ENCODE data around the gene BCL2A1.
"Not testable (repeated sequence)": the region's sequence is repeated elsewhere in the genome, so short reads cannot be mapped to it uniquely, and the experiment has no call there.

BCL2A1 gene

DNA sequence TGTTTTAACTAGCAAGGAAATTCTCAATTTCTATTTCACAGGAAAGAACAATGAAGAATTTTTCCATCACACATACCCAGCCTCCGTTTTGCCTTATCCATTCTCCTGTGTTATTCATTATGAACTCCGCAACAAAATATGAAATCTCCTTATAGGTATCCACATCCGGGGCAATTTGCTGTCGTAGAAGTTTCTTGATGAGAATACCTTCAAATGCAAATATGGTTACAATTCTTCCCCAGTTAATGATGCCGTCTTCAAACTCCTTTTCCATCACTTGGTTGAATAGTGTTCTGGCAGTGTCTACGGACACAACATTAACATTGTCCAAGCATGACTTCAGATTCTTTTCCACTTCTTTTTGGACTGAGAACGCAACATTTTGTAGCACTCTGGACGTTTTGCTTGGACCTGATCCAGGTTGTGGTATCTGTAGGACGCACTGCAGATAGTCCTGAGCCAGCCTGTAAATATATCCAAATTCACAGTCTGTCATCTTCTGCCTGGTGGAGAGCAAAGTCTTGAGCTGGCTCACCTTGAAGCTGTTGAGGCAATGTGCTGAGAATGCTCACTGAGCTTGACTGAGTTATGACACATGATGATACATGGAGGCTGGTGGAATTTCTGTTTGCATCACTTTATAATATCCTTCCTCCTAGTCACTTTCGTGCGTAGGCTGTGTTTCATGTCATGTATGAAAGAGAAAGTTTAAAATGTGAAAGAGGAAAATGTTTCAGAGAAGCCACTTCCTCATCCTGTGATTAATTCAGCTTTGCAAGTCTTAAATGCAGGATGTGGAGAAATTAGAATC, at the start of gene BCL2A1:
TSS of gene BCL2A1 (minus strand) at position 573 of the 811 bp plus-strand sequence. CDS start at position 496, 77 bp downstream.
- Histone ChIP-seq H3K4me3 (ENCODE audit: low read length) (peak within 1 kb of the TSS; percentile 80), H3K9me3 (ENCODE audit: insufficient read depth, low read length) (no peaks in the 10 kb centered on the region), H4K20me1 (ENCODE audit: insufficient read depth, low read length) (peaks cover 9% of the 10 kb centered on the region), H3K79me2 (ENCODE audit: low read length) (peaks cover 69% of the 10 kb centered on the region), H2AFZ (ENCODE audit: low read depth, low read length) (no peak within 1 kb of the TSS), H3K27me3 (ENCODE audit: low read depth, low read length) (no peaks in the 10 kb centered on the region), H3K9ac (ENCODE audit: low read length) (peak within 1 kb of the TSS; percentile 96), H3K36me3 (replicated peaks; ENCODE audit: low read depth, low read length) (peaks cover 21% of the 10 kb centered on the region), H3K4me2 (ENCODE audit: low read length) (peak within 1 kb of the TSS; percentile 86), H3K4me1 (ENCODE audit: low read length) (peaks cover 36% of the 10 kb centered on the region), H3K27ac (ENCODE audit: low read length) (peak within 1 kb of the TSS; percentile 93)
- no peak for TF ChIP-seq EZH2phosphoT487 (IDR thresholded peaks at IDR 0.05; ENCODE audit: low read depth)
- TF ChIP-seq, protein P1, sequence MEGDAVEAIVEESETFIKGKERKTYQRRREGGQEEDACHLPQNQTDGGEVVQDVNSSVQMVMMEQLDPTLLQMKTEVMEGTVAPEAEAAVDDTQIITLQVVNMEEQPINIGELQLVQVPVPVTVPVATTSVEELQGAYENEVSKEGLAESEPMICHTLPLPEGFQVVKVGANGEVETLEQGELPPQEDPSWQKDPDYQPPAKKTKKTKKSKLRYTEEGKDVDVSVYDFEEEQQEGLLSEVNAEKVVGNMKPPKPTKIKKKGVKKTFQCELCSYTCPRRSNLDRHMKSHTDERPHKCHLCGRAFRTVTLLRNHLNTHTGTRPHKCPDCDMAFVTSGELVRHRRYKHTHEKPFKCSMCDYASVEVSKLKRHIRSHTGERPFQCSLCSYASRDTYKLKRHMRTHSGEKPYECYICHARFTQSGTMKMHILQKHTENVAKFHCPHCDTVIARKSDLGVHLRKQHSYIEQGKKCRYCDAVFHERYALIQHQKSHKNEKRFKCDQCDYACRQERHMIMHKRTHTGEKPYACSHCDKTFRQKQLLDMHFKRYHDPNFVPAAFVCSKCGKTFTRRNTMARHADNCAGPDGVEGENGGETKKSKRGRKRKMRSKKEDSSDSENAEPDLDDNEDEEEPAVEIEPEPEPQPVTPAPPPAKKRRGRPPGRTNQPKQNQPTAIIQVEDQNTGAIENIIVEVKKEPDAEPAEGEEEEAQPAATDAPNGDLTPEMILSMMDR (IDR thresholded peaks at IDR 0.05; ENCODE audit: low read depth, low read length) = no peak

DNA sequence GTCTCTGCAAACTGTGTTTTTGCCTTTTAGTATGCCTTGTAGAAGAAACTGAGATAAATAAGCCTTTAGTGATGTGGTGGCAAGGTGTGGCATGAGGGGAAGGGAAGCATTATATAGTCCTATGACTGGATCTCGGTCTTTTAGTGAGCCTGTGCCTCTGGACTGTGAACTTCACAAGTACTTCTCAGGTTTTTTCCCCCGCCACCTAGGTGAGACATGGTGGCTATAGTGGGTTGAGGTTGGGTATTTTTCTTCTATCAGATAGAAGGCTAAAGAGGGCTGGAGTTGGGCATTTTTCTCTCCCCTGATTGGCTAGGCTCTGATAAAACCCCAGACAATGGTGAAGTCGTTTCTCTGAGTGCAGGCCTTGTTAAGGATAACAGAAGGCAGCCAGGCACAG, 49.7 kb upstream of the BCL2A1 start:
- TF ChIP-seq EZH2phosphoT487 (IDR thresholded peaks at IDR 0.05; ENCODE audit: low read depth) = no peak
- TF ChIP-seq, protein P1 (IDR thresholded peaks at IDR 0.05; ENCODE audit: low read depth, low read length) = no peak
- Histone ChIP-seq H3K9me3 (ENCODE audit: insufficient read depth, low read length) (no peaks in the 10 kb centered on the region), H4K20me1 (ENCODE audit: insufficient read depth, low read length) (no peaks in the 10 kb centered on the region), H3K79me2 (ENCODE audit: low read length) (no peaks in the 10 kb centered on the region; the same call in 1 of the 2 replicates), H3K27ac (ENCODE audit: low read length) (no peak overlapping the region), H2AFZ (ENCODE audit: low read depth, low read length) (no peak overlapping the region), H3K9ac (ENCODE audit: low read length) (no peak overlapping the region), H3K36me3 (replicated peaks; ENCODE audit: low read depth, low read length) (peaks cover 3% of the 10 kb centered on the region), H3K4me3 (ENCODE audit: low read length) (no peak overlapping the region), H3K4me1 (ENCODE audit: low read length) (peaks cover 45% of the 10 kb centered on the region), H3K4me2 (ENCODE audit: low read length) (no peak overlapping the region), H3K27me3 (ENCODE audit: low read depth, low read length) (0 out of 2 replicates have a peak, but pooled peaks cover 3% of the 10 kb centered on the region)

DNA sequence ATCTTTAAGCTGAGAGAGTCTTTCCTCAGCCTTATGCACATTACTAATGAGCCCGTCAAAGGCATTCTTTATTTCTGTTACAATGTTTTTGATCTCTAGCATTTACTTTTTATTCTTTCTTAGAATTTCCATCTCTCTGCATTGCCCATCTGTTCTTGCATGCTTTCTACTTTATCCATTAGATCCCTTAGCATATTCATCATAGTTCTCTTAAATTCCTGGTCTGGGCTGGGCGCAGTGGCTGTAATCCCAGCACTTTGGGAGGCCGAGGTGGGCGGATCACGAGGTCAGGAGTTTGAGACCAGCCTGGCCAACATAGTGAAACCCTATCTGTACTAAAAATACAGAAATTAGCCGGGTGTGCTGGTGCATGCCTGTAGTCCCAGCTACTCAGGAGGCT, 49.2 kb upstream of the BCL2A1 start:
- H4K20me1 ChIP-seq (ENCODE audit: insufficient read depth, low read length); H3K9me3 ChIP-seq (ENCODE audit: insufficient read depth, low read length); H3K27me3 ChIP-seq (ENCODE audit: low read depth, low read length); H3K79me2 ChIP-seq (ENCODE audit: low read length); H3K9ac ChIP-seq (ENCODE audit: low read length); H3K36me3 ChIP-seq (replicated peaks; ENCODE audit: low read depth, low read length); H3K4me3 ChIP-seq (ENCODE audit: low read length); H2AFZ ChIP-seq (ENCODE audit: low read depth, low read length); H3K27ac ChIP-seq (ENCODE audit: low read length): not testable (repeated sequence)
- H3K4me1 ChIP-seq (ENCODE audit: low read length) = peaks cover 45% of the 10 kb centered on the region
- peak overlapping the region; percentile 73 for H3K4me2 ChIP-seq (ENCODE audit: low read length)

DNA sequence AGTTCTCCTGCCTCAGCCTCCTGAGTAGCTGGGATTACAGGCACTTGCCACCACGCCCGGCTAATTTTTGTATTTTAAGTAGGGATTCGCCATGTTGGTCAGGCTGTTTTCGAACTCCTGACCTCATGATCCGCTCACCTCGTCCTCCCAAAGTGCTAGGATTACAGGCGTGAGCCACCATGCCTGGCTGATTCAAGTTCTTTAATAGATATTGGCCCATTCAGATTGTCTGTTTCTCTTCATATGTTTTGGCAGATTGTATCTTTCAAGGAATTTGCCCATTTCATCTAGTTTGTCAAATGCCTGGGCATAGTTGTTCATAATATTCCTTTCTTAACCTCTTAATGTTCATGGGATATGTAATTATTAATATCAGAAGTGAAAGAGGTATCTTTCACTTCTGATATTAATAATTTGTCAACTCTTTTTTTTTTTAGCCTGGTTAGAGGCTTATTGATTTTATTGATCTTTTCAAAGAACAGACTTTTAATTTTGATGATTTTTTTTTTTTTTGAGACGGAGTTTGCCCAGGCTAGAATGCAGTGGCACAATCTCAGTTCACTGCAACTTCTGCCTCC, 48.3 kb upstream of the BCL2A1 start:
- H3K27me3 ChIP-seq (ENCODE audit: low read depth, low read length) = 0 out of 2 replicates have a peak, but pooled peaks cover 3% of the 10 kb centered on the region
- H3K79me2 ChIP-seq (ENCODE audit: low read length) = no peaks in the 10 kb centered on the region; the same call in 1 of the 2 replicates
- peaks cover 3% of the 10 kb centered on the region for H3K36me3 ChIP-seq (replicated peaks; ENCODE audit: low read depth, low read length)
- no peaks in the 10 kb centered on the region for H4K20me1 ChIP-seq (ENCODE audit: insufficient read depth, low read length)
- H3K27ac ChIP-seq (ENCODE audit: low read length) = peak overlapping the region; percentile 87
- no peak overlapping the region for H2AFZ ChIP-seq (ENCODE audit: low read depth, low read length)
- TF ChIP-seq, protein P1 (IDR thresholded peaks at IDR 0.05; ENCODE audit: low read depth, low read length) = no peak
- no peak for TF ChIP-seq EZH2phosphoT487 (IDR thresholded peaks at IDR 0.05; ENCODE audit: low read depth)
- H3K4me3 ChIP-seq (ENCODE audit: low read length) = peak overlapping the region; percentile 56
- peak overlapping the region; percentile 73 for H3K4me2 ChIP-seq (ENCODE audit: low read length)
- H3K9me3 ChIP-seq (ENCODE audit: insufficient read depth, low read length) = no peaks in the 10 kb centered on the region
- peaks cover 45% of the 10 kb centered on the region for H3K4me1 ChIP-seq (ENCODE audit: low read length)
- H3K9ac ChIP-seq (ENCODE audit: low read length) = peak overlapping the region; percentile 54; the same call in 1 of the 2 replicates

DNA sequence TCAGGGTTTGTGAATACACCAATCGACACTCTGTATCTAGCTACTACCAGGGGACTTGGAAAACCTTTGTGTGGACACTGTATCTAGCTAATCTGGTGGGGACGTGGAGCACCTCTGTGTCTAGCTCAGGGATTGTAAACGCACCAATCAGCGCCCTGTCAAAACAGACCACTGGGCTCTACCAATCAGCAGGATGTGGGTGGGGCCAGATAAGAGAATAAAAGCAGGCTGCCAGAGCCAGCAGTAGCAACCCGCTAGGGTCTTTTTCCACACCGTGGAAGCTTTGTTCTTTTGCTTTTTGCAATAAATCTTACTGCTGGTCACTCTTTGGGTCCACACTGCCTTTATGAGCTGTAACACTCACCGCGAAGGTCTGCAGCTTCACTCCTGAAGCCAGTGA, 46.1 kb upstream of the BCL2A1 start:
- not testable (repeated sequence) for H3K79me2 ChIP-seq (ENCODE audit: low read length); H3K27me3 ChIP-seq (ENCODE audit: low read depth, low read length); H3K36me3 ChIP-seq (replicated peaks; ENCODE audit: low read depth, low read length); H4K20me1 ChIP-seq (ENCODE audit: insufficient read depth, low read length); H3K9me3 ChIP-seq (ENCODE audit: insufficient read depth, low read length); H2AFZ ChIP-seq (ENCODE audit: low read depth, low read length)
- Histone ChIP-seq H3K4me1 (ENCODE audit: low read length) (peaks cover 55% of the 10 kb centered on the region), H3K9ac (ENCODE audit: low read length) (peak overlapping the region; percentile 54; the same call in 1 of the 2 replicates), H3K4me3 (ENCODE audit: low read length) (peak overlapping the region; percentile 26; the same call in 1 of the 2 replicates), H3K4me2 (ENCODE audit: low read length) (peak overlapping the region; percentile 73), H3K27ac (ENCODE audit: low read length) (peak overlapping the region; percentile 87)

DNA sequence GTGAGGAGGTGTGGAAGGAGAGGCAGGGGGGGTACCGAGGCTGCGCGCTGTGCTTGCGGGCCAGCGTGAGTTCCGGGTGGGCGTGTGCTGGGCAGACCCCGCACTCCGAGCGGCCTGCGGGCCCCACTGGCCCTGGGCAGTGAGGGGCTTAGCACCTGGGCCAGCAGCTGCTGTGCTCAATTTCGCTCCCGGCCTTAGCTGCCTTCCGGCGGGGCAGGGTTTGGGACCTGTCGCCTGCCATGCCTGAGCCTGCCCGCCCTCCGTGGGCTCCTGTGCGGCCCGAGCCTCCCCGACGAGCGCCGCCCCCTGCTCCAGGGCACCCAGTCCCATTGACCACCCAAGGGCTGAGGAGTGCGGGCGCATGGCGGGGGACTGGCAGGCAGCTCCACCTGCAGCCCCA, 45.5 kb upstream of the BCL2A1 start:
- H2AFZ ChIP-seq (ENCODE audit: low read depth, low read length); H3K4me3 ChIP-seq (ENCODE audit: low read length); H3K27ac ChIP-seq (ENCODE audit: low read length); H4K20me1 ChIP-seq (ENCODE audit: insufficient read depth, low read length); H3K9me3 ChIP-seq (ENCODE audit: insufficient read depth, low read length); H3K4me2 ChIP-seq (ENCODE audit: low read length); H3K36me3 ChIP-seq (replicated peaks; ENCODE audit: low read depth, low read length); H3K9ac ChIP-seq (ENCODE audit: low read length); H3K27me3 ChIP-seq (ENCODE audit: low read depth, low read length); H3K79me2 ChIP-seq (ENCODE audit: low read length): not testable (repeated sequence)
- peaks cover 59% of the 10 kb centered on the region for H3K4me1 ChIP-seq (ENCODE audit: low read length)
